ENCODE measurements around the gene TBC1D4.

DNA sequence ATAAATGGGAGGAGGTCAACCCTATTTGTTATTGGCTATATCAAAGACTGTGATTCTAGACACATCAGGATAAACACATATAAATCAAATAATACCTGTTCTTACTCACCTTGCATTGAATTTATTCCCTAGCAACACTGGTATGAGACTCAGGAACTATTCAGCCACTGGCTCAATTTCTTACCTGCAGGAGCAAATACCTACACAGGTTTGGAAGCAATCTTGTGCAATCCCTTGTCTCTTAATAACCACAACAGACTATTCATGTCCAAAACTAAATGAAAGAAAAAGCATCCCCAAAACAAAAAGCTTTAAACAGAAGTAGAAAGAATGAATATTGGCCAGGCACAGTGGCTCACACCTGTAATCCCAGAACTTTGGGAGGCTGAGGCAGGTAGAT lies 55.5 kb downstream of the TBC1D4 start:
- no peak for TF ChIP-seq CTCF (IDR thresholded peaks at IDR 0.05)
- TF ChIP-seq POLR2A (IDR thresholded peaks at IDR 0.05): no peak

Measured in esophagus squamous epithelium (tissue), 4 donors.